HepG2 (cell line): Measurements from ENCODE around the gene ARHGAP5. TPM values are rescaled to one million over a fixed set of nuclear protein-coding genes. Genes with fewer than 3 reads are reported as not detected.

Experiments
- ELF1 ChIP-seq: sonication (generic); formaldehyde crosslinking; IDR thresholded peaks from 2 replicates; pipeline ENCODE4 v1.4.0; 2020; ENCODE audit warnings: missing genetic modification reagents
- FOXK1 ChIP-seq: sonication (generic); formaldehyde crosslinking; IDR thresholded peaks from 2 replicates; pipeline ENCODE4 v1.4.0; 2020; ENCODE audit warnings: low read depth, missing genetic modification reagents, borderline replicate concordance
- GATA4 ChIP-seq: sonication (generic); IDR thresholded peaks from 2 replicates; pipeline ENCODE4 v1.6.1; 2016; ENCODE audit warnings: antibody characterized with exemption, low read depth, borderline replicate concordance
- GTF3A ChIP-seq: sonication (generic); formaldehyde crosslinking; conservative IDR thresholded peaks from 2 replicates; pipeline ENCODE4 v1.4.0; 2020; ENCODE audit warnings: mild to moderate bottlenecking, missing genetic modification reagents
- MTERF4 ChIP-seq: sonication (generic); formaldehyde crosslinking; IDR thresholded peaks from 2 replicates; pipeline ENCODE4 v1.8.0; 2023; ENCODE audit warnings: mild to moderate bottlenecking, missing genetic modification reagents
- NCOA5 ChIP-seq: sonication (generic); formaldehyde crosslinking; IDR thresholded peaks from 2 replicates; pipeline ENCODE4 v1.4.0; 2020; ENCODE audit warnings: missing genetic modification reagents
- PHF20 ChIP-seq: sonication (generic); formaldehyde crosslinking; IDR thresholded peaks from 2 replicates; pipeline ENCODE4 v1.5.0; 2020; ENCODE audit warnings: mild to moderate bottlenecking, missing genetic modification reagents
- PPARG ChIP-seq: conservative IDR thresholded peaks from 2 replicates; pipeline ENCODE4 v1.6.1; 2016; ENCODE audit warnings: missing biosample characterization, missing genetic modification reagents
- RXRB ChIP-seq: IDR thresholded peaks from 2 replicates; pipeline ENCODE4 v1.6.1; 2016; ENCODE audit warnings: borderline replicate concordance, missing genetic modification reagents, missing compliant biosample characterization
- SNRNP70 ChIP-seq: fragments of 200-400 bp; formaldehyde crosslinking; IDR thresholded peaks from 2 replicates; pipeline ENCODE4 v1.6.1; 2017; ENCODE audit warnings: mild to moderate bottlenecking, low read depth, low read length, moderate library complexity
- XBP1 ChIP-seq: sonication (generic); formaldehyde crosslinking; IDR thresholded peaks from 2 replicates; pipeline ENCODE4 v1.5.0; 2020; ENCODE audit warnings: missing genetic modification reagents
- ZBTB10 ChIP-seq: sonication (generic); formaldehyde crosslinking; IDR thresholded peaks from 2 replicates; pipeline ENCODE4 v1.4.0; 2020; ENCODE audit warnings: missing genetic modification reagents, borderline replicate concordance
- ZBTB39 ChIP-seq: sonication (generic); formaldehyde crosslinking; IDR thresholded peaks from 2 replicates; pipeline ENCODE4 v1.5.0; 2020; ENCODE audit warnings: missing genetic modification reagents
- ZFYVE20 ChIP-seq: sonication (generic); formaldehyde crosslinking; IDR thresholded peaks from 2 replicates; pipeline ENCODE4 v1.8.0; 2023; ENCODE audit warnings: low read depth, mild to moderate bottlenecking, moderate library complexity, missing genetic modification reagents, borderline replicate concordance
- ZNF260 ChIP-seq: sonication (generic); formaldehyde crosslinking; IDR thresholded peaks from 2 replicates; pipeline ENCODE4 v1.4.0; 2020; ENCODE audit warnings: missing genetic modification reagents, low read depth, mild to moderate bottlenecking, borderline replicate concordance
- ZNF687 ChIP-seq: sonication (generic); formaldehyde crosslinking; IDR thresholded peaks from 2 replicates; pipeline ENCODE4 v1.5.1; 2020; ENCODE audit warnings: mild to moderate bottlenecking, missing genetic modification reagents, moderate library complexity
- ZZZ3 ChIP-seq: sonication (generic); formaldehyde crosslinking; IDR thresholded peaks from 2 replicates; pipeline ENCODE4 v1.4.0; 2020; ENCODE audit warnings: missing genetic modification reagents, mild to moderate bottlenecking, borderline replicate concordance
- polyA plus RNA-seq, 8 experiments: library from polyadenylated mRNA; depleted of rRNA in 3 of 8; stranded (reverse) in 7 of 8; unstranded in 1 of 8; fragments of >200 nt; fragmentation: Illumina TruSeq in 4 of 8; extraction: Trizol in 4 of 8; gene quantifications; 2 replicates each; pipeline versions ENCODE4 v1.2.1 to v1.2.3, GENCODE V29; 2011 to 2016; ENCODE audit warnings: low read depth in 4 of 8, missing spikeins in 1 of 8, mixed read lengths in 1 of 8; ENCODE audit not compliant: insufficient read depth in 1 of 8
- total RNA-seq, 5 experiments: library from RNA; depleted of rRNA; stranded (reverse); fragments of >200 nt; fragmentation: Illumina TruSeq; extraction: Trizol; gene quantifications; 2 replicates each; pipeline ENCODE4 v1.2.3, GENCODE V29; 2016; ENCODE audit warnings: low read depth in 1 of 5

The ARHGAP5 gene
- total and polyA plus RNA-seq, 2 of the 13 experiments (the other 11 are each of a cell fraction or from before 2014, with no cell fraction given), result 33.7 to 144 TPM

- TF ChIP-seq ZNF687 (CRISPR knock-in tag), result peak; percentile 80; the same call in 1 of the 2 replicates
- 0 out of 2 replicates have a peak, but pooled peaks have one; percentile 9 for TF ChIP-seq ZFYVE20 (CRISPR knock-in tag)
- TF ChIP-seq ZNF260 (CRISPR knock-in tag), result no peak
- no peak for TF ChIP-seq GTF3A (CRISPR knock-in tag)
- TF ChIP-seq XBP1, result no peak
- TF ChIP-seq FOXK1 (CRISPR knock-in tag), result no peak
- no peak for TF ChIP-seq ELF1
- TF ChIP-seq ZBTB39 (CRISPR knock-in tag), result 0 out of 2 replicates have a peak, but pooled peaks have one; percentile 29
- TF ChIP-seq PHF20 (CRISPR knock-in tag), result no peak; the same call in 1 of the 2 replicates
- TF ChIP-seq SNRNP70, result no peak
- TF ChIP-seq RXRB (CRISPR knock-in tag), result no peak
- TF ChIP-seq ZZZ3, result 0 out of 2 replicates have a peak, but pooled peaks have one; percentile 24
- no peak for TF ChIP-seq ZBTB10 (CRISPR knock-in tag)
- no peak for TF ChIP-seq MTERF4 (CRISPR knock-in tag)
- TF ChIP-seq NCOA5 (CRISPR knock-in tag), result no peak
- no peak; the same call in 1 of the 2 replicates for TF ChIP-seq PPARG
- no peak for TF ChIP-seq GATA4
Measured at GRCh38 chr14:32201816-32202490, 124.8 kb downstream of the ARHGAP5 start, which contains the start of gene RNU6-7 (continued).
